Stimulated activated CD8-positive, alpha-beta memory T cell treated with anti-CD3 and anti-CD28 coated beads, Interleukin-7, amount 100 ng/mL, for 48 hours (primary cell): ENCODE measurements around the gene PRKAA2.

Source experiments
- DNase-seq, 2 donors: peaks; one replicate each; pipeline ENCODE4 v3.0.0-alpha.2; 2020; ENCODE audit warnings: low read depth in 1 of 2; ENCODE audit errors: extremely low read depth in 1 of 2

Gene PRKAA2

DNA sequence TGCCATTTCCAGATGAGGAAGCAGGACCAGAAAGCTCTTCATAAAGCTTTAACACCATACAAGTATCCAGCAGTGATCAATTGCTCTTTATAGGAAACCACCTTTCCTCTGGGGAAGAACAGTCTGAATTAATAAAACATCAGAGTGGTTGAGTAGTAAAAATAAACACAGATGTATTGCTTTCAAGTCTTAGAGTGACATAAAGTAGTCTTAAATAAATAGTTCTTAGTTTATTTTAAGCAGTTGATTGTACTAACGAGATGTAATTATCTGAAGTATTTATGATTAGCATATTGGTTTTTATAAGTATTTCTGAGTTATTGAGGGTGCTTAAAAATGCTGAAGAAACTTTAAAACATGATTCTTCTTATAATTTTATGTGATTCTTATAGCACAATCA lies 67.0 kb downstream of the PRKAA2 start:
- DNase-seq = no peak

DNA sequence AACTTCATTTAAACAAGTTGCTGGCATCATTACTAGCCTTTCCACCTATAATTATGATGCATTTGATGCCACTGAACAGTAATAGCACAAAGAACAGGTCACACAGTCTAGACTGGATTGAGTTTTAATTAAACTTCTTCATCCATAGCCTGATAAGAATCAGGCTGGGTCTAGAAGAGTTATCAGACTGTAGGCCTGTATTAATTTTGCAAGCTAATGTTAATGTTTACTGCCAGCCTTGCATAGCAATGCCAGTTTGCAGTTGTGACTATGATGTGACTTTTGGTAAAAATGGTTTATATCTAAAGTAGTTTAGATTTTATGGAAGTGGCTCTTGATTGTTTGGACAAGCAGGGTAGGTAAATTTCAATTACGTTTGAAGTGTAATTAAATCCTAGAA lies 68.0 kb downstream of the PRKAA2 start:
- no peak for DNase-seq

DNA sequence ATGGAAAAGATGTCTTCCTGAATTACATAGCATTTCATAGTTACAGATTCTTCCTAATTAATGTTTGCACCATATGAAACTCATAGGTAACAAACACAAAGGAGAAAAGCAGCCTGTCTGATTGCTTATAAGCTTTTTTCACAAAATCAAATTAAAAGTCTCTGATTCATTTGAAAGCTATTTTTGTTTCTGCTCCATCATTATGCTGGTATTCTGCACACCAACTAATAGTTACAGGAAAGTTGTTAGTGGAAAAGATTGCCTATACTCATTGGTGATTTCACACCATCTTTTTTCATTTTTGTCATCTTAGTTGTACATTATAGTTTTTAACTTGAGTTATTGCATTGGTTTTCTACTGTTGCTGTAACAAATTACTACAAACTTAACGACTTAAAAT lies 70.0 kb downstream of the PRKAA2 start:
- DNase-seq = no peak

DNA sequence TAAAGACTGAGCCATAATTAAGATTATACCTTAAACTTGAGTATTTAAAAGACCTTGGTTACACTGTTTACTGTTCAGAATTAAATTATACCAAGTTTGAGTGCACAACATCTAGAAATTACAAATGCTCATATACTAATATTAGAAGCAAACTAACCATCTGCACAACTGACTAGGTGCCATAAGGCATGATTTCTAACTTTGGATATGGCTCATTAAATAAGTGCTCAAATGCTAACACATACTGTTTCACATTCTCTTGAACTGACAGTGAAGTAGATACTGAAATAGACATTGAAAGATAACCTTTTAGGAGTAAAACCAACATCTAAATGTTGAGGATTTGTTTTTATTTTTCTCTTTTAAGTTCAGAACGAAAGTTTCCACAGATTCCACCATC lies 74.1 kb downstream of the PRKAA2 start:
- DNase-seq = no peak

DNA sequence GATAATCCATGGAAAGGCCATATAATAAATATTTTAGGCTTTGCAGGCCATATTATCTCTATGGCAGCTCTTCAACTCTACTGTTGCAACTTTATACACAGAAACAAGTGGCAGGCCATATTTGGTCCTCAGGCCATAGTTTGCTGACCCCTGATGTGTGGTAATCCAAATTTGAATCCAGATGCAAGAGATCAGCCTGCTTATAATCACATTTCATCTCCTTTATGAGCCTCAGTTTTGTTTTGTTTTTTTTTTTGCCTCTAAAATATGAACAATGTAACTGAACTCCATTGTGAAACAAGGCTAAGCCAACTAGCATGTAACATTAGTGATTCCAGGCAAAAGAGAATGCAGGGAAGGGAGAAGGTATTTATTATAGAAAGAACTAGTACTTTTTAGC lies 81.6 kb downstream of the PRKAA2 start:
- DNase-seq = no peak

DNA sequence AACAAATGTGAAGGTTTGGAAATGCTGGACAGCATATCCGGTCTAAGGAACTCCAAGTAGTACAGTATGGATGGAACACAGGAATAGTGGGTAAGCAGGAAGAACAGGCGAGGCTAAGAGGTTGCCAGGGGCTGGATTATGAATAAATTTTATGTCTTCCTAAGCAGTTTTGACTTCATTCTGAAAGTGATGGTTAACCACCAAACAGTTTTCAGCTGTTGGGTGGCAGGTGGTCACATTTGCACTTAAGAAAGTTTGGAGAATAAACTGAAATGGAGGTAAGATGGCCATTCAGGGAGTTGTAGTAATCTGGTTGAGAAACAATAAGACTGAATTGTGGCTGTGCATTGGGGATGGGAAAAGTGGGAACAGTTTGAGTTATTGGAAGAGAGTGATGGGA lies 83.8 kb downstream of the PRKAA2 start:
- no peak for DNase-seq

DNA sequence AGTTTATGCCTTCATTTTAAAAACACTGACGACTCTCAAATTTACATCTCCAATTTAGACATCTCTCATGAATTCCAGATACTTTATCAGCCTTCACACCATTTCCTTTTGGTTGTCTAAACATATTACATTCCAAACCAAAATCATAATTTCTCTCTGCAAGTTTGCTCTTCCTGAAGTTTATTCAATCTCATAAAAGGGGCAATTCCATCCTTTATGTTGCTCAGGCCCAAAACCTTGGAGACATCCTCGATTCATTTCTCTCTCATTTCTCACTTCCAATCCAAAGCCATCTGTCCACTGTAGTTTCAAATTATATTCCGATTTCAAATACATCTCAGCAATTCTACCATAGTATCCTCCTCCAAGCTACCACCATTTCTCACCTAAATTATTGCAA lies 100.1 kb downstream of the PRKAA2 start:
- DNase-seq = no peak

DNA sequence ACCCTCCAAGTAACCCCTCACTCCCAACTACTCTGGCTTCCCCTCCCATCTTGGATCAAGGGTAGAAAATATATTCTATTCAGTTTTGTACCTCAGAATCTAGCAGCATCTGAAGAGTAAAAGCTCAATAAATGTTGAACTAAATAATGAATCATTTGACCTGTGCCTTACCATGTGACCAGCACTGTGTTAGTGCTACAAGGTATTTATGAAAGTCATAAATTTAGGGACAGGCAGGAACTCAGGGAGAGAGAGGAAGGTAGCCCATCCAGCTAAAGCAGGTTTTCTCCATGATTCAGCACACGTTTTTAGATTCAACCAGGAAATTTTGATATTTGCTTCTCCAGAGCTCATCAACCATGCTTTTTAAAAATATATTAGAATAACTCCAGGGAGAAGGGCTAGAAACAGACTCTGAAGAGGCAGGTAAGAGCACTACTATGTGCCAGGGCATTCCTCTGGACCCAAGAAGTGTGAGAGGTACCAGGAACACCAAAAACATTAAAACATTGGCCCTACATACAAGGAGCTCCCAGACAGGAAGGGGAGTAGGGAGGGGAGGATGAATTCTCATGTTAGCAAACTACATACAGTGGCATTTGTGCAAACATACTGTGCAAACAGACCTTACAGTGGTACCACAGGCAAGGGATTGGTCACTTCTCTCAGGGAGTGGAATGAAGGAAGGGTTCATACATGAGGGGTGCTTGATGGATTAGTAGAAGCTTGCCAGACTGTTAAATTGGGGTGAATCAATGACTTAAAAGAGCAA lies 109.8 kb downstream of the PRKAA2 start:
- no peak for DNase-seq

DNA sequence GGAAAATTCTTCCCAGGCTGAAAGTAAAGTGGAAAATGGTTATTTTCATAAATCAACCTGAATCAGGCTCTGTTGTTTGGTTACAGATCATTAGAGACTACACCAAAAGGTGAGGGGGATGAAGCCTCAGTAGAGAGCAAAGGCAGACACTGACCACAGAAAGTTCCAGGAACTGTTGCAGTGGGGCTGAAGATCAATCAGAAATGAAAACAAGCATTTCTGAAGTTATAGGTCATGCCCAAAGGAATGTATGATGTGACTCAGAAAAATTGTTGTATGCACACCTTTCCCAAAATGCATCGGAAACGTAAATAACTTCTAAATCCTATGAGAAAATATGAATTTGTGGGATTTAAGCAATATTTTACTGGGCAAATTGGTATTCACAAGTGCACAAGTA lies 110.8 kb downstream of the PRKAA2 start:
- DNase-seq = no peak

DNA sequence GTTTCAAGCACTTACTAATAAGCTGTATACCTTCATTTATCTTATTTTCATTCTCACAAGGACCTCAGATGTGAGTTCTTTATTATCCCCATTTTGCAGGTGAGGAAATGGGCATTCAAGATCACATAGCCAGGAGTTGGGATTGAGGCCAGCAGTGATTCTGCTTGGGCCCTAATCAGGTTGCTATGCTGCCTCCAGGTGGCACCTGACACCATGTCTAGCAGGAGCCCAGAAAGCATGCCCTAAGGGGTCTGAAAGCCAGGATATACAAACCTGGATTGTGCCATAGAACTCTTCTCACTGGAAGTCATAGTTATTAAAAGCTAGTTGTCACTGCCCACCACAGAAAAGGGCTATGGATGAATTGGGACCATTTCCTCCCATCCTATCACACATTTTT lies 113.0 kb downstream of the PRKAA2 start:
- DNase-seq = no peak

DNA sequence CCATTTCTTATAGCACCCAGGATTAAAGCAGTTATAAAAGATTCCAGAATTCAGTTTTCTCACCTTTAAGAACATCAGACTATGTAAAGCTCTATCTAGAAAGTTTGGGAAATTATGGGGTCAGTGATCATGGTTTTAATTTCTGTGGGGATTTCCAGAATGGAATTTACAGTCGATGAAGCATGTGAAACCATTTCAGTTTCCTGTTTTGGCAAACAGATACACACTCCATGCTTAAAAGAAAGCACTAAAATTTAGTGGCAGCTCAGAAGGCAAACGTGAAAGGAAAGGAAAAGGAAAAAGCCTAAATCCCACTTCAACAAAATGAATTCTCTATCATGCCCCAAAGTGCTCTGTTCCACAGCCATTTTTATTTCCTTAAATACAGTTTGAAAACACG lies 113.7 kb downstream of the PRKAA2 start:
- no peak for DNase-seq
